Measurements from ENCODE around the gene COBL. TPM values are rescaled to one million over a fixed set of nuclear protein-coding genes. Genes with fewer than 3 reads are reported as not detected.
"Not testable (repeated sequence)": the region's sequence is repeated elsewhere in the genome, so short reads cannot be mapped to it uniquely, and the experiment has no call there.

Gene COBL
- total RNA-seq, 4 donors from 2014 or later: 62.4 to 114 (median 72.2) TPM

DNA sequence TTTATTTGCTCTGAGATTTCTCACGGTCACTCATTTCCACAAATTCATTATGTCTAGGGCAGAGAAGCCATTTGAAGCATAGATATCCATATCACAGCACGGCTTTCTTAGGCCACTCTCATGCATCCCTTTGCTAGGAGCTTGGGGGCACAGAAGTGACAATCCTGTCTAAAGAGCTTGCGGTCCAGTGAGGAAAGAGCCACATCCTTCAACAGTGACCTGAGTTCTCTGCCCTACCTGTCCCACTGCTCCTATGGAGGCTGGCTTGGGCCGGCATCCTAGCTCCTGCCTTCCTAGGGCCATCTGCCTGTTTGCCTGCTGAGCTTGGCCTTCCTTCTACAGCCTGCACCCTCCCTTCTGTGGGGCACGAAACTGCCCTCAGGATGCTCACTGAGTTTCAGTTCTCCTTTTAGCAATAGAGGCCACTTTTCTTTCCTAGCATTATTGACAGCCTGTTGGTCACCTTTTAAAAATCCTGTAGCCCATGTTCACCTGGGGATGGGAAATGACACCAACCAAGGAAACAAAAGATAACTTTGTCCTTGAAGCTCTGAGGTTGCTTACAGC is 321.8 kb downstream of the COBL start:
- WGBS, 2 donors (ENCODE audit: low coverage in 1 of 2): 84 to 93% methylated on average over 2 to 5 of the region's 5 CpGs
- Histone ChIP-seq H3K4me1 (no peaks in the 10 kb centered on the region), H3K27me3 (no peaks in the 10 kb centered on the region), H3K9me3 (no peaks in the 10 kb centered on the region), H3K4me3 (no peak overlapping the region), H3K36me3 (no peaks in the 10 kb centered on the region), H3K27ac (no peak overlapping the region)
- no peak for DNase-seq
- in situ Hi-C loops (cut with MboI; ENCODE audit: low pct_ligation_motif_present in 1 of 4, low pct_unique_long_range_greater_than_20kb in 1 of 4, low sequenced_read_pairs in 3 of 4) (no loop called here), intact Hi-C loops (cut with DNase I; ENCODE audit: low total_unique reads) (no loop called here)
- TF ChIP-seq, protein P1, sequence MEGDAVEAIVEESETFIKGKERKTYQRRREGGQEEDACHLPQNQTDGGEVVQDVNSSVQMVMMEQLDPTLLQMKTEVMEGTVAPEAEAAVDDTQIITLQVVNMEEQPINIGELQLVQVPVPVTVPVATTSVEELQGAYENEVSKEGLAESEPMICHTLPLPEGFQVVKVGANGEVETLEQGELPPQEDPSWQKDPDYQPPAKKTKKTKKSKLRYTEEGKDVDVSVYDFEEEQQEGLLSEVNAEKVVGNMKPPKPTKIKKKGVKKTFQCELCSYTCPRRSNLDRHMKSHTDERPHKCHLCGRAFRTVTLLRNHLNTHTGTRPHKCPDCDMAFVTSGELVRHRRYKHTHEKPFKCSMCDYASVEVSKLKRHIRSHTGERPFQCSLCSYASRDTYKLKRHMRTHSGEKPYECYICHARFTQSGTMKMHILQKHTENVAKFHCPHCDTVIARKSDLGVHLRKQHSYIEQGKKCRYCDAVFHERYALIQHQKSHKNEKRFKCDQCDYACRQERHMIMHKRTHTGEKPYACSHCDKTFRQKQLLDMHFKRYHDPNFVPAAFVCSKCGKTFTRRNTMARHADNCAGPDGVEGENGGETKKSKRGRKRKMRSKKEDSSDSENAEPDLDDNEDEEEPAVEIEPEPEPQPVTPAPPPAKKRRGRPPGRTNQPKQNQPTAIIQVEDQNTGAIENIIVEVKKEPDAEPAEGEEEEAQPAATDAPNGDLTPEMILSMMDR (IDR thresholded peaks at IDR 0.05): no peak
- no peak for TF ChIP-seq POLR2A (IDR thresholded peaks at IDR 0.05)
- TF ChIP-seq POLR2AphosphoS5 (IDR thresholded peaks at IDR 0.05): no peak
- TF ChIP-seq EP300 (IDR thresholded peaks at IDR 0.05; ENCODE audit: low read depth): no peak

DNA sequence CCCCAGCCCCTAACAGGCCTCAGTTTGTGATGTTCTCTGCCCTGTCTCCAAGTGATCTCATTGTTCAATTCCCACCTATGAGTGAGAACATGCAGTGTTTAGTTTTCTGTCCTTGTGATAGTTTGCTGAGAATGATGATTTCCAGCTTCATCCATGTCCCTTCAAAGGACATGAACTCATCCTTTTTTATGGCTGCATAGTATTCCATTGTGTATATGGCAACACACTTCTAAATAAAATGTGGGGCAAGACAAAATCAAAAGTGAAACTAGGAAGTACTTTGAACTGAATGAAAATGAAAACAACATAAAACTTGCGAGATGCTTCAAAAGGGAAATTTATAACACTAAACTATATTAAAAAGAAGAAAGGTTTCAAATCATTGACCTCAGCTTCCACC is 326.4 kb downstream of the COBL start:
- 46 to 57% methylated on average over 1 of the region's 1 CpG for WGBS, 2 donors (ENCODE audit: low coverage in 1 of 2)
- H3K4me3 ChIP-seq; H3K27ac ChIP-seq; H3K36me3 ChIP-seq; H3K9me3 ChIP-seq; in situ Hi-C loops (cut with MboI; ENCODE audit: low pct_ligation_motif_present in 1 of 4, low pct_unique_long_range_greater_than_20kb in 1 of 4, low sequenced_read_pairs in 3 of 4); intact Hi-C loops (cut with DNase I; ENCODE audit: low total_unique reads); H3K4me1 ChIP-seq; H3K27me3 ChIP-seq; DNase-seq: not testable (repeated sequence)

DNA sequence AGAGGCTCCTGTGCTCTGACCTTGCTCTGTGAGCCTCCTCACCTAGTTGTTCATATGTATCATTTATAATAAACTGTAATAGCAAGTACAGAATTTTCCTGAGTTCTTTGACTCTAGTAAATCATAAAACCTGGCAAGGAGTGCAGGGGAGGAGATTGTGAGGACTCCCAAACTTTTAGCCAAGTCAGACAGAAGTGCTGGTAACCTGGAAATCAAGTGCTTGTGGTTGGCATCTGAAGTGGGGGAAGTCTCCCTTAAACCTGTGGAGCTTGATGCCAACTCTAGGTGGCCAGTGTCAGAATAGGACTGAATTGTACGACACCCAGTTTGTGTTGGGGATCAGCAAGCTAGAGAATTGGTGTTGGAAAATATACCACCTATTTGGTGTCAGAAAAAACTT is 327.6 kb downstream of the COBL start:
- in situ Hi-C loops (cut with MboI; ENCODE audit: low pct_ligation_motif_present in 1 of 4, low pct_unique_long_range_greater_than_20kb in 1 of 4, low sequenced_read_pairs in 3 of 4) (no loop called here), intact Hi-C loops (cut with DNase I; ENCODE audit: low total_unique reads) (loop anchor here (5.0 kb wide), 1 partner anchor 273 kb away; no protein-coding TSS in a partner anchor)
- WGBS, 2 donors (ENCODE audit: low coverage in 1 of 2): 100% methylated on average over 1 of the region's 1 CpG
- no peak overlapping the region for H3K4me3 ChIP-seq
- no peaks in the 10 kb centered on the region for H3K27me3 ChIP-seq
- DNase-seq: no peak
- no peak overlapping the region for H3K27ac ChIP-seq
- TF ChIP-seq, protein P1 (IDR thresholded peaks at IDR 0.05): no peak
- TF ChIP-seq POLR2AphosphoS5 (IDR thresholded peaks at IDR 0.05) (no peak), EP300 (IDR thresholded peaks at IDR 0.05; ENCODE audit: low read depth) (no peak)
- no peaks in the 10 kb centered on the region for H3K9me3 ChIP-seq
- no peaks in the 10 kb centered on the region for H3K4me1 ChIP-seq
- no peaks in the 10 kb centered on the region for H3K36me3 ChIP-seq

DNA sequence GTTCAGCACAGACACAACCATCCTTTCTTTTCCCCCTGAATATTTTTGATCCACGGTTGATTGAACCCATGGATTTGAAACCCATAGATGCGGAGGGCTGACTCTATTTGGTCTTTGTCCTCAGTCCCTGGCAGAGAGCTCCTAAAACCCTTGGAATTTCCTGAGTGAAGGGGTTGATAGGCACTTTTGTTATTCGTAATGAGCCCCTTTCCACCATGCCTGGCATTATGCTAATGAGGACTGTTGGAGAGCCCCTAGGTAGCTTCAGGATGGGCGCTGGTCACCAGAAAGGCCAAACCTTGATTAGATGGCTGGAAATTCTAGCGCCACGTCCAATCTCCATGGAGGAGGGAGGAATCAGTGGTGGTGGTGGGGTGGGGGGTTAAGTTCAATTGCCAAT is 328.1 kb downstream of the COBL start:
- in situ Hi-C loops (cut with MboI; ENCODE audit: low pct_ligation_motif_present in 1 of 4, low pct_unique_long_range_greater_than_20kb in 1 of 4, low sequenced_read_pairs in 3 of 4) (no loop called here), intact Hi-C loops (cut with DNase I; ENCODE audit: low total_unique reads) (loop anchor here (5.0 kb wide), 1 partner anchor 274 kb away; no protein-coding TSS in a partner anchor)
- Histone ChIP-seq H3K27me3 (no peaks in the 10 kb centered on the region), H3K4me1 (no peaks in the 10 kb centered on the region), H3K9me3 (no peaks in the 10 kb centered on the region), H3K36me3 (no peaks in the 10 kb centered on the region), H3K27ac (no peak overlapping the region), H3K4me3 (no peak overlapping the region)
- WGBS, 2 donors (ENCODE audit: low coverage in 1 of 2): 67 to 90% methylated on average over 2 to 6 of the region's 6 CpGs
- no peak for DNase-seq
- TF ChIP-seq EP300 (IDR thresholded peaks at IDR 0.05; ENCODE audit: low read depth): no peak
- TF ChIP-seq POLR2AphosphoS5 (IDR thresholded peaks at IDR 0.05): no peak
- no peak for TF ChIP-seq POLR2A (IDR thresholded peaks at IDR 0.05)
- TF ChIP-seq, protein P1 (IDR thresholded peaks at IDR 0.05): no peak

DNA sequence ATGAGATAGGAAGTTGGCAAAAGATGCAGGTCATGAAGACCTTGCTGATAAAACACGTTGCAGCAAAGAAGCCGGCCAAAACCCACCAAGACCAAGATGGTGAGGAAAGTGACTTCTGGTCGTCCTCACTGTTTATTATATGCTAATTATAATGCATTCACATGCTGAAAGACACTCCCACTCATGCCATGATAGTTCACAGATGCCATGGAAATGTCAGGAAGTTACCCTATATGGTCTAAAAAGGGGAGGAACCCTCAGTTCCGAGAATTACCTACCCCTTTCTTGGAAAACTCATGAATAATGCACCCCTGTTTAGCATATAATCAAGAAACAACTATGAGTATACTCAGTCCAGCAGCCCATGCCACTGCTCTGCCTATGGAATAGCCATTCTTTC is 331.5 kb downstream of the COBL start:
- H3K36me3 ChIP-seq: no peaks in the 10 kb centered on the region
- WGBS, 2 donors (ENCODE audit: low coverage in 1 of 2): 53 to 72% methylated on average over 3 to 4 of the region's 4 CpGs
- intact Hi-C loops (cut with DNase I; ENCODE audit: low total_unique reads) (loop anchor here (5.0 kb wide), 1 partner anchor 277 kb away; no protein-coding TSS in a partner anchor), in situ Hi-C loops (cut with MboI; ENCODE audit: low pct_ligation_motif_present in 1 of 4, low pct_unique_long_range_greater_than_20kb in 1 of 4, low sequenced_read_pairs in 3 of 4) (no loop called here)
- no peaks in the 10 kb centered on the region for H3K4me1 ChIP-seq
- DNase-seq: no peak
- no peaks in the 10 kb centered on the region for H3K9me3 ChIP-seq
- no peaks in the 10 kb centered on the region for H3K27me3 ChIP-seq
- TF ChIP-seq, protein P1 (IDR thresholded peaks at IDR 0.05): no peak
- TF ChIP-seq POLR2AphosphoS5 (IDR thresholded peaks at IDR 0.05) (no peak), EP300 (IDR thresholded peaks at IDR 0.05; ENCODE audit: low read depth) (no peak), POLR2A (IDR thresholded peaks at IDR 0.05) (no peak)
- no peak overlapping the region for H3K27ac ChIP-seq
- H3K4me3 ChIP-seq: no peak overlapping the region

All from transverse colon (tissue), 4 donors.